ENCODE measurements around the gene ING3.

DNA sequence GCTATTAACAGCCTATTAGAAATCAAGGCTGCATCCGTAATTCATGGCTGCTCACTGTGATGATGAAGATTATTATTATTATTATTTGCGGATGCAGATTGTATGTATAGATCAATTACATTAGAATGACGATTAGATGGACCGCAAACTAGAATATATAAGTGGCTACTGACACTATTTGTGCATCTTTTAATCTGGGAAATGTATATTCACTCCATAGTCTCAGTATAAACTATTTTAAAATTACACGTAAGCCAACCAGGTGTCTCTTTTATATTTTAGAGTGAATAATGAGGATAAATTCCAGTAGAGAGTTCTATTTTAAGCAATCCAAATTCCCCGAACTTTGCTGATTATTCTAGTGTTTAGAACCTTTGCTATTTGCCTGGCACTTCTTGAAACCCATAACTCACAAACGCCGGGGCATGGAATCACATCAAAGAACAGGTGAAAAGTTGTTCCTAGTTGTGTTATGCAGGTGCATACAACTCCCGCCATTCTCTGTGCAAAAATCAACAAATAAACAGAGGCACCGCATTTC lies 509 bp upstream of the ING3 start:
- TF ChIP-seq, protein P1, sequence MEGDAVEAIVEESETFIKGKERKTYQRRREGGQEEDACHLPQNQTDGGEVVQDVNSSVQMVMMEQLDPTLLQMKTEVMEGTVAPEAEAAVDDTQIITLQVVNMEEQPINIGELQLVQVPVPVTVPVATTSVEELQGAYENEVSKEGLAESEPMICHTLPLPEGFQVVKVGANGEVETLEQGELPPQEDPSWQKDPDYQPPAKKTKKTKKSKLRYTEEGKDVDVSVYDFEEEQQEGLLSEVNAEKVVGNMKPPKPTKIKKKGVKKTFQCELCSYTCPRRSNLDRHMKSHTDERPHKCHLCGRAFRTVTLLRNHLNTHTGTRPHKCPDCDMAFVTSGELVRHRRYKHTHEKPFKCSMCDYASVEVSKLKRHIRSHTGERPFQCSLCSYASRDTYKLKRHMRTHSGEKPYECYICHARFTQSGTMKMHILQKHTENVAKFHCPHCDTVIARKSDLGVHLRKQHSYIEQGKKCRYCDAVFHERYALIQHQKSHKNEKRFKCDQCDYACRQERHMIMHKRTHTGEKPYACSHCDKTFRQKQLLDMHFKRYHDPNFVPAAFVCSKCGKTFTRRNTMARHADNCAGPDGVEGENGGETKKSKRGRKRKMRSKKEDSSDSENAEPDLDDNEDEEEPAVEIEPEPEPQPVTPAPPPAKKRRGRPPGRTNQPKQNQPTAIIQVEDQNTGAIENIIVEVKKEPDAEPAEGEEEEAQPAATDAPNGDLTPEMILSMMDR (optimal IDR thresholded peaks at IDR 0.05 in 1 of 3, IDR thresholded peaks at IDR 0.05 in 1 of 3, conservative IDR thresholded peaks at IDR 0.05 in 1 of 3; ENCODE audit: extremely low read depth in 1 of 3, insufficient read depth in 2 of 3, low read length in 3 of 3): no peak
- TF ChIP-seq EZH2 (IDR thresholded peaks at IDR 0.05; ENCODE audit: low read length): no peak

Measured in keratinocyte (primary cell).